ENCODE data around the gene BNIPL. TPM values are rescaled to one million over a fixed set of nuclear protein-coding genes. Genes with fewer than 3 reads are reported as not detected.
A peak's percentile ranks its signal among the peaks of the same experiment; 100 is the strongest.

The BNIPL gene
- total RNA-seq, 1 donor: under 0.01 TPM

- Histone ChIP-seq H4K20me1 (ENCODE audit: insufficient read depth, low read length) (no peaks in the 10 kb centered on the region), H3K4me2 (ENCODE audit: insufficient read depth, low read length) (no peak overlapping the region), H3K79me2 (ENCODE audit: insufficient read depth, low read length) (peaks cover 14% of the 10 kb centered on the region), H3K4me3 (ENCODE audit: insufficient read depth, low read length) (no peak overlapping the region), H2AFZ (ENCODE audit: low read length) (no peak overlapping the region), H3K9me3 (ENCODE audit: low read depth, low read length) (no peaks in the 10 kb centered on the region), H3K4me1 (ENCODE audit: insufficient read depth, low read length) (peaks cover 24% of the 10 kb centered on the region), H3K27me3 (ENCODE audit: insufficient read depth, low read length) (no peaks in the 10 kb centered on the region), H3K36me3 (ENCODE audit: insufficient read depth, low read length) (peaks cover under 1% of the 10 kb centered on the region), H3K27ac (ENCODE audit: low read depth, low read length) (no peak overlapping the region)
- DNase-seq (ENCODE audit: insufficient read length, low spot score, missing footprints): no peak
- TF ChIP-seq, protein P1, sequence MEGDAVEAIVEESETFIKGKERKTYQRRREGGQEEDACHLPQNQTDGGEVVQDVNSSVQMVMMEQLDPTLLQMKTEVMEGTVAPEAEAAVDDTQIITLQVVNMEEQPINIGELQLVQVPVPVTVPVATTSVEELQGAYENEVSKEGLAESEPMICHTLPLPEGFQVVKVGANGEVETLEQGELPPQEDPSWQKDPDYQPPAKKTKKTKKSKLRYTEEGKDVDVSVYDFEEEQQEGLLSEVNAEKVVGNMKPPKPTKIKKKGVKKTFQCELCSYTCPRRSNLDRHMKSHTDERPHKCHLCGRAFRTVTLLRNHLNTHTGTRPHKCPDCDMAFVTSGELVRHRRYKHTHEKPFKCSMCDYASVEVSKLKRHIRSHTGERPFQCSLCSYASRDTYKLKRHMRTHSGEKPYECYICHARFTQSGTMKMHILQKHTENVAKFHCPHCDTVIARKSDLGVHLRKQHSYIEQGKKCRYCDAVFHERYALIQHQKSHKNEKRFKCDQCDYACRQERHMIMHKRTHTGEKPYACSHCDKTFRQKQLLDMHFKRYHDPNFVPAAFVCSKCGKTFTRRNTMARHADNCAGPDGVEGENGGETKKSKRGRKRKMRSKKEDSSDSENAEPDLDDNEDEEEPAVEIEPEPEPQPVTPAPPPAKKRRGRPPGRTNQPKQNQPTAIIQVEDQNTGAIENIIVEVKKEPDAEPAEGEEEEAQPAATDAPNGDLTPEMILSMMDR (IDR thresholded peaks at IDR 0.05; ENCODE audit: extremely low read depth, low read depth, low read length): no peak
Measured at GRCh38 chr1:151012684-151013471, 23.5 kb upstream of the BNIPL start.

GRCh38 chr1:151013518-151013917 is 22.9 kb upstream of the BNIPL start:
- no peak overlapping the region for H3K4me3 ChIP-seq (ENCODE audit: insufficient read depth, low read length)
- peaks cover 22% of the 10 kb centered on the region for H3K4me1 ChIP-seq (ENCODE audit: insufficient read depth, low read length)
- H3K27me3 ChIP-seq (ENCODE audit: insufficient read depth, low read length): no peaks in the 10 kb centered on the region
- peaks cover 7% of the 10 kb centered on the region for H3K36me3 ChIP-seq (ENCODE audit: insufficient read depth, low read length)
- H3K27ac ChIP-seq (ENCODE audit: low read depth, low read length): peak overlapping the region; percentile 7
- no peaks in the 10 kb centered on the region for H3K9me3 ChIP-seq (ENCODE audit: low read depth, low read length)
- peak; percentile 66 for DNase-seq (ENCODE audit: insufficient read length, low spot score, missing footprints)
- no peak overlapping the region for H3K4me2 ChIP-seq (ENCODE audit: insufficient read depth, low read length)
- no peaks in the 10 kb centered on the region for H4K20me1 ChIP-seq (ENCODE audit: insufficient read depth, low read length)
- no peak overlapping the region for H2AFZ ChIP-seq (ENCODE audit: low read length)
- TF ChIP-seq, protein P1 (IDR thresholded peaks at IDR 0.05; ENCODE audit: extremely low read depth, low read depth, low read length): no peak
- peaks cover 12% of the 10 kb centered on the region for H3K79me2 ChIP-seq (ENCODE audit: insufficient read depth, low read length)

DNA sequence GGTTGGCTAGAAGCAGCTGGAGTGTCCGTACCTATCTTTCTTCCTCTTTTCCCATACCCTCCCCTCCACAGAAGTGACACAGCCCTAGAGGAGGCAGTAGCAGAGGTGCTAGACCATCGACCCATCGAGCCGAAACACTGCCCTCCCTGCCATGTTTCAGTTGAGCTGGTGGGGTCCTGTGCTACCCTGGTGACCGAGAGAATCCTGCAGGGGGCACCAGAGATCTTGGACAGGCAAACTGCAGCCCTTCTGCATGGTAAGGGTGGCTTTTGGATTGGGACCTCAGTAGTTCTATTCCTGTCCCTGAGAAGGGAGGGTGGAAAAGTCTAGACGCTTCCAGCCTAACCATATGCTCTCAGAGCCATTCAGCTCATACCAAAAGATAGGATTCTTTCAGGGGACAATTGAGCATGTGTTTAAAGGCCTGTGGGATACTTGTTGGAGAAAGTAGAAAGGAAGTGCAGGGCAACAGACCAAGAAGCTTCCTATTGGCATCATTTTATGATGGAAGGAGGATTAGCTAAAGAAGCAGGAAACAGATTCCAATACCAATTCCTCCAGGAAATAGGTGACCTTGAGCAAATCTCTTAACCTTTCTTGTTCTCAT is 11.7 kb upstream of the BNIPL start:
- Histone ChIP-seq H3K27me3 (ENCODE audit: insufficient read depth, low read length) (no peaks in the 10 kb centered on the region), H3K79me2 (ENCODE audit: insufficient read depth, low read length) (no peaks in the 10 kb centered on the region), H3K36me3 (ENCODE audit: insufficient read depth, low read length) (peaks cover 28% of the 10 kb centered on the region), H3K4me2 (ENCODE audit: insufficient read depth, low read length) (no peak overlapping the region), H4K20me1 (ENCODE audit: insufficient read depth, low read length) (no peaks in the 10 kb centered on the region), H3K4me3 (ENCODE audit: insufficient read depth, low read length) (no peak overlapping the region), H3K27ac (ENCODE audit: low read depth, low read length) (no peak overlapping the region), H3K9me3 (ENCODE audit: low read depth, low read length) (no peaks in the 10 kb centered on the region), H3K4me1 (ENCODE audit: insufficient read depth, low read length) (no peaks in the 10 kb centered on the region), H2AFZ (ENCODE audit: low read length) (no peak overlapping the region)
- TF ChIP-seq, protein P1 (IDR thresholded peaks at IDR 0.05; ENCODE audit: extremely low read depth, low read depth, low read length): peak; percentile 81
- DNase-seq (ENCODE audit: insufficient read length, low spot score, missing footprints): peak; percentile 88

DNA sequence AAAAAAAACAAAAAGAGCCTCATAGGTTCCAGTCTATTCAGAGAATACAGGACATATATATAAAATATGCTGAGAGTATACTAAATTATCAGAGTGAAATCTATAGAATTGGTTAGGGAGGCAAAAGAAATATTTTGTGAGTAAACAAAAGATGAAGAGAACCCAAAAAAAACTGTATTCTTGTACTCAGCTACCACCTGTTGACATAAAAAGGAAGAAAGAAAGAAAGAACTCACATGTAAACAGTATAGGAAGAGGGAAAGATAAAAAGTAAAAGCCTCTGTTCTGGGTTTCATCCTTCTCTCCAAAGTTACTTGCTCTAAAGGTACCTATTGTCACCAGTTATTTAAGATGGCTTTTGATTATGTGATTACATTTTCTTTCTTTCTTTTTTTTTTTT is 9.9 kb upstream of the BNIPL start:
- H2AFZ ChIP-seq (ENCODE audit: low read length): no peak overlapping the region
- no peaks in the 10 kb centered on the region for H4K20me1 ChIP-seq (ENCODE audit: insufficient read depth, low read length)
- TF ChIP-seq, protein P1 (IDR thresholded peaks at IDR 0.05; ENCODE audit: extremely low read depth, low read depth, low read length): no peak
- H3K4me3 ChIP-seq (ENCODE audit: insufficient read depth, low read length): no peak overlapping the region
- H3K36me3 ChIP-seq (ENCODE audit: insufficient read depth, low read length): peaks cover 36% of the 10 kb centered on the region
- H3K4me1 ChIP-seq (ENCODE audit: insufficient read depth, low read length): no peaks in the 10 kb centered on the region
- DNase-seq (ENCODE audit: insufficient read length, low spot score, missing footprints): no peak
- no peak overlapping the region for H3K4me2 ChIP-seq (ENCODE audit: insufficient read depth, low read length)
- H3K79me2 ChIP-seq (ENCODE audit: insufficient read depth, low read length): no peaks in the 10 kb centered on the region
- H3K27ac ChIP-seq (ENCODE audit: low read depth, low read length): no peak overlapping the region
- no peaks in the 10 kb centered on the region for H3K9me3 ChIP-seq (ENCODE audit: low read depth, low read length)
- no peaks in the 10 kb centered on the region for H3K27me3 ChIP-seq (ENCODE audit: insufficient read depth, low read length)

All from osteoblast (primary cell).